Activated CD8-positive, alpha-beta memory T cell treated with anti-CD3 and anti-CD28 coated beads, Interleukin-2, amount 50 U/mL, for 1 hour (primary cell): ENCODE results near the gene METTL8.
"Not testable (repeated sequence)": the region's sequence is repeated elsewhere in the genome, so short reads cannot be mapped to it uniquely, and the experiment has no call there.

Source experiments
- DNase-seq: peaks from one replicate; pipeline ENCODE4 v3.0.0-alpha.2; 2020; ENCODE audit errors: extremely low read depth

METTL8 gene

DNA sequence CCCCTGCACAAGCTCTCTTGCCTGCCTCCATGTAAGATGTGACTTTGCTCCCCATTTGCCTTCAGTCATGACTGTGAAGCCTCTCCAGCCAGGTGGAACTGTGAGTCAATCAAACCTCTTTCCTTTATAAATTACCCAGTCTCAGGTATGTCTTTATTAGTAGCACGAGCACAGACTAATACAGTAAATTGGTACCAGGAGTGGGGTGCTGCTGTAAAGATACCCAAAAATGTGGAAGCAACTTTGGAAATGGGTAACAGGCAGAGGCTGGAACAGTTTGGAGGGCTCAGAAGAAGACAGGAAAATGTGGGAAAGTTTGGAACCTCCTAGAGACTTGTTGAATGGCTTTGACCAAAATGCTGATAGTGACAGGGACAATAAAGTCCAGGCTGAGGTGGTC, 122.2 kb downstream of the METTL8 start:
- DNase-seq = not testable (repeated sequence)

DNA sequence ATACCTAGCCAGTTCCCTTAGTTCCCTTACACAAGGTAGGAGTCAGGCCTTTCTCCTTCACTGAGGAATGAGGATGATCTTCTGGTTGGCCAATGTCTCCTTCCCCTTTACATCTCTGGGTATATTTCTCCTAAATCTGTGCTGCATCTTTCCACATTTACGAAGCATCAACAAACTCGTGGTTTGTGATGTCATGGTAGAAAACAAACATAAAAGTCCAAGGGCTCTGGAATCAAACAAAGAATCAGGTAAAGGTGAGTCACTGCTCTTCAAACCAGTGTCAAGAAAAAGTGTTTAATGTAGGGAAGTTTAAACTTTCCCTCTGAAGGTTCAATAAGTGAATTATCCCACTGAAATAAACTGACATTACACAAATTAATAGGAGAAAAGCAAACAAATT, 122.9 kb downstream of the METTL8 start:
- no peak for DNase-seq

DNA sequence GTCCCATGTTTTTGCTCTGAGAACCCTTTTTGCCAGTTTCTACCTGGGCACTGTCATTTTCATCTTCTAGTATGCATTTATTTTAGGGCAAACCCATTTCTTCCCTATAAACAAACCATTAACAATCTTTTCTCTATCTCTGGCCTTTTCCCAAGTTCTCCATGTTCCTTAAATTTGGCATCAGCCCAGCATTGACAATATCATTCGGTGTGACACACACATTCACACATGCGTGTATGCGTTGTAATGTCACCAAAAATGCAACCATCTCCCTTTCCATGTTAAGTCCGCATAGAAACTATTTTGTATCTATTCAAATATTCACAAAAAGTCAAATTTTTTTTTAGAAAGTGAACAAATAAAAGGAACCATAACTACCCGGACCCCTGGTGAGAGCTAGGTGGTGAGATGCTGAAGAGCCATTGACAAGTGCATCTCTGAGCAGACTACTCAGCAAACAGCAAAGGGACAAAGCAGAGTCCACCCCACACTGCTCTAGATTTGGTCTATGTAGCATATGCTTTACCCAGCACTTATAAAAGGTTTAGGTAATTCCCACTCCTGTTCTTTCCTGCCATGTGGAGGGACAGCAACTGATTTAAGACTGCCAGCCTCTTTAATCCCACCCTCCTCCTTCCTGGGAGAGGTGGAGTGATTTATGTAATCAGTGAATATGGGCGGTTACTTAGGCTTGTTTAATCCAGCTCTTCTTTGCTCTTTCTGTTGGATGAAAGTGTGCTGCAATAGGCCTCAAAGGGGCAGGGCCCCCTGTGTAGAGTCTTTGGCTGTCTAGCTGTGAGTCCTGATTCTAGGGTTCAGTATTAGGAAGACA, 124.1 kb downstream of the METTL8 start:
- DNase-seq = no peak

DNA sequence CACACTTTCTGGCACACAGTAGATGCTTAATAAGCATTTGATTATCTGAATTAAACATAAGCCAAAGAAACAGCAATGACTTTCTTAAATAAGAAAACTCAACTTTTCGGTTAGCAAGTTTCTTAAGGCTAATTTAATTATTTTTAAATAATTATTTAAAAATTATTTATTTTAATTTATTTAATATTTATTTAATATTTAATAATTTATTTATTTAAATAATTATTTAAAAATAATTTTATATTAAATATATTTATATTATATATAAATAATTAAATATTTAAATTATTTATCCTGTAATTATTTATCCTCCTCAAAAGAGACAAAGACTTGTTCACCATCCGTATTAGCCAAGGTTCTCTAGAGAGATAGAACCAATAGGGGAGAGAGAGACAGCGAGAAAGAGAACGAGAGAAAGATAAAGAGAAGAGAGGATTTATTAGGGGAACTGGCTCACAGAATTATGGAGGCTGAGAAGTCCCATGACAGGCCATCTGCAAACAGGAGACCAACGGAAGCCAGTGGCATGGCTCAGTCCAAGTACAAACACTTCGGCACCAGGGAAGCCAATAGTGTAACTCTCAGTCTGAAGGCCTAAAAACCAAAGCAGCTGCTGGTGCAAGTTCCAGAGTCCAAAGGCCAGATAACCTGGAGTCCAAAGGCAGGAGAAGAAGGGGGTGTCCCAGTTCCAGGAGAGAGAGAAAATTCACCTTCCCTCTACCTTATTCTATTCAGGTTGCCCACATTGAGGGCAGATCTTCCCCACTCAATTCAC, 125.3 kb downstream of the METTL8 start:
- no peak for DNase-seq

GRCh38 chr2:171307560-171307959, 126.2 kb downstream of the METTL8 start:
- no peak for DNase-seq

GRCh38 chr2:171297956-171298355, 135.8 kb downstream of the METTL8 start:
- DNase-seq = no peak

- DNase-seq = no peak
Observed at GRCh38 chr2:171294608-171295007, 139.2 kb downstream of the METTL8 start.

DNA sequence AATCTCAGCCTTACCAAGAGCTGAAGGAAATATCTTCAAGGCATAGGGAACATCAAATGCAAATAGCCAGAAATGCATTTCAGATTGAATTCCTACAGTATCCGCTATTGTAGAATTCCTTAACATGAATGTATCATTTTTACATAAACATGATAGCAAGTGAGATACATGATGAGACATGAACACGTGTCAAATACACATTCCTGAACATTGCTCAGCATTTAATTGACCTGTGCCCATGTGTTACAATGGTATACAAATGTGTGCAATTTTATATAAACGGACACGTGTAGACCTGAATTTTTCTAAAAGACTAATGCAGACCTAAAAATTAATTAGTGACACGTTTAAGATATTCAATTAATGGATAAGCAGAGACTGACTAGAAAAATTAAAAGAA, 140.1 kb downstream of the METTL8 start:
- DNase-seq = no peak

- no peak for DNase-seq
Observed at GRCh38 chr2:171289991-171290390, 143.8 kb downstream of the METTL8 start.

GRCh38 chr2:171289316-171289715, 144.5 kb downstream of the METTL8 start:
- no peak for DNase-seq

DNA sequence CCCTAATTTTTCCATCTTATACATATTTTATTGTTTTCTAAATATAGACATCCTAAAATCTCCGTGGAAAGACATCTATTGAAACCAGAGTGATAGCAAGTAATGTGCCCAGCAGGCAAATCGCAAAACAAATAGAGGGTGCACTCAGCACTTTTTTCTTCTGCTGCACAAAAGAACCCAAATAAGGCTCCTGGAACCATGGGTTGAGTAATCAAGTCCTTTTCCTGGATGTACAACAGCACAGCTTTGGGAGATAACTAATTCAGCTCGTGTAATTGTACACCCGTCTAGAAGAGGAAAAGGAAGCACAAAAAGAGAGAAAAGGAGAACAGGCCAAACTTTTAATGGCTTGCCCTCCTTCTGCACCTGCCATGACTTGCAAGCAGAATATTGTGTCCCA, 146.2 kb downstream of the METTL8 start:
- no peak for DNase-seq

DNA sequence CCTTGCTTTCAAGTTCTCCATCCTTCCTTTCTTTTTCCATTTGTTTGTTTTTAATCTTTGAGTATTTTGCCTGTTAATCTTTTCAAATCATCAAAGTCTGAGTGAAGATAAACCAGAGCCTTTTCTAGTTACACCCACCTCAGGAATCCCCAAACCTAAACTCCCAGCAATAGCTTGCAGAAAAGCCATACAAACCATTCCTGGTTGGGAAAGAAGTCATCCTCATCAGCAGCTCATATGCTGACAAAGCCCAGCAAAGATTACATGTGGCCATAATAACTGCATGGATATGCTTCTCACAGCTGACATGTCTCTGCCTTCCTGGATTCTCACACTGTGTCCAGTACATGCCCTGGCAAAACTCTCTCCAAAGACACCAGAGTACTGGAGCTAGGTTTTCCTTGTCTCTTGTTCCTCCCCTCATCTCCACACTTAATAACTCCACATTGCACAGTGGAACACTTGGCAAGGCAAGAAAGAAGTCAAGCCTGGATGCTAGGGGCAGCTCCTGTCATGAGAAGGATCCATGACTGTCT, 146.7 kb downstream of the METTL8 start:
- no peak for DNase-seq

GRCh38 chr2:171281110-171281509, 152.7 kb downstream of the METTL8 start:
- DNase-seq = no peak

DNA sequence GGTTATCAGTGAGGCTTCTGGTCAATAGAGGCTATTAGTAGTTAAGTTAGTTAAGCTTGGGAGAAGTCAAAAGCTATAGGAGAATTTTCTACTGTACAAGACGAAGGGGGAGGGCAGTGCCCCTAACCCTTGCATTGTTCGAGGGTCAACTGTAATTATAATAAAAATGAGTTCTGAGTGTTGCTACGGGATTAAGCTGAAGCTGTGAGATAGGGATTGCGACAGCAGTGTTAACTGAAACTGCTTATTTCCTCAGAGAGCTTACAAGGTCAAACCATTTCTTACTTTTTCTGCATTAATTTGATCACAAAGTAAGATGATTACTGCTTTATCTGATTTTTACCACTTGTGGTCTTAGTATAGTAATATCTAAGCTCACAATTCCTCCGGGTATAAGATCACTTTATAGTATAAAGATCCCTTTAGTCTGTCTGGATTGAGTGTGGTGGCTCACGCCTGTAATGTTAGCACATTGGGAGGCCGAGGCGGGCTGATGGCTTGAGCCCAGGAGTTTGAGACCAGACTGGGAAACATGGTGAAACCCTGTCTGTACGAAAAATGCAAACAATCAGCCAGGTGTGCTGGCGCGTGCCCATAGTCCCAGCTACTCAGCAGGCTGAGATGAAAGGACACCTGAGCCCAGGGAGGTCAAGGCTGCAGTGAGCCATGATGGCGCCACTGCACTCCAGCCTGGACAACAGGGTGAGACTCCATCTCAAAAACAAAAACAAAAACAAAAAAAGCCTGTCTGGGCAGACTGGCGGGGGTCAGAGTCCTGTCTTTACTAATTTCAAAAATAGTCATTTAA, 153.6 kb downstream of the METTL8 start:
- DNase-seq = no peak

GRCh38 chr2:171274757-171275156, 159.0 kb downstream of the METTL8 start:
- DNase-seq = no peak

DNA sequence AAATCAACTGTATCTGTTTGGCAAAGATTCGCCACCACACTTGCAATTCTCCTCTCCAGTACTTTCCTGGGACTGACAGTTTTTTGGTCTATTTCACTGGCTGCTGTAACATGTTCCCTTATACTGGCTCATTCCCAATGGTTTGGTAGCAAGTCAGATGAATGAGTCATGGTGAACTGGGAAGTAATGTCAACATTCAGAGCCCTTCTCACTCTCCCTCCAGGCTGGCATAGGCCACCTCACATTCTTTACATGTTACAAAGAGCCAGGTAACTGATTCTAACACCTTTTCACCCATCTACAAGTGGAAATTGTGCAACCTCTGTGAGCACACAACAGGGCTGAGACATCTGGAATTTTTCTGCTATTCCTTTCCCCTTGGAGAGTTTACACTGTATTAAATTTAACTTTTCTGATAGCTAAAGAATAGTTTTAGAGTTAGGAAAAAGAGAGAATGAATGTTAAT, 161.8 kb downstream of the METTL8 start:
- DNase-seq = no peak

DNA sequence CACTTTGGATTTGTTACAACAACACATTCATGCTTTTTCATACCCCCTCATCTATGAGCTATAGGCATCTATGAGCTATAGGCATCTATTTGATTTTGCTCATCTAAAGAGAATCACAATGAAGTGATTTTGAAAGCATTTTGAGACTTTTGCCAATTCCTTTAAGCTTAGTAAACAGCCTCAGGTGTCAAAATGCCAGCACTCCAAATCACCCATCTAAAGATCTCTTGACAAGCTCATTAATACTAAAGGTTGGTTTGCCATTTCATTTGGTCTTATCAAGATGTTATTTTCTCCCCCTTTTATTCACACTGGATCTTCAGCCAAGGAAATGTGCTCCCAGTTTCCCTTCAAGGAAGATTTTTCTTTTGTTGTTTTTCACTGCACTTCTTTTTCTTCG, 162.4 kb downstream of the METTL8 start:
- DNase-seq = no peak

DNA sequence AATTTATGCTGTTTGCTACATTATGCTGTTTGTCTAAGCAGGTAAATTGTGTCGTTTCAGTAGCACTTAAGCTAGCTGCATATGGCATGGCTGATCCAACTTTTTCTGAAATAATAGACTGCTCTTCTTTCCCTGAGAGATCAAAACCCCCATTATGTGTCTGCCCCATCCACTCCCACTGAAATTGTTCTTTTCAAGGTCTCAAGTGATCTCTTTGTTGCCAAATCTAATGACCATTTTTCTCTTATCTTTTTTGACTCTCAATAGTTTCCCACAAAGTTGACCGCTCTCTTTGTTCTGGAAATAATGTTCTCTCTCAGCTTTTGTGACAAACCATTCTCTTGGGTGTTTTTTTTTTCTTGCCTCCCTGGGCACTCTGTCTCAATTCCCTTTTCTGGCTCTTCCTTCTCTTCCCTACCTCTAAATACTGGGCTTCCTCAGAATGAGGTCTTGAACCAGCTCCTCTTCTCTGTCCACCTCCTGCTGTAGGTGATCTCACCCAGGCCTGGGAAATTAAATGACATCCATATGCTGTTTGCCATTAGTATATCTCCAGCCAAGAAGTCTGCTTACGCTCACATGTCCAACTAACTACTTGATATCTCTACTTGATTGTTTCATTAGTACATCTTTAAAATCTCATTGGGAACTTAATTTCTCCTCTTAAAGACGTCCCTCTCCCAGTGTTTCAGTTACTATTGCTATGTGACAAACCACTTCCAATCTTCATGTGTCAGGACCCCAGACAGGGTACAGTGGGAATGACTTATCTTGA, 165.7 kb downstream of the METTL8 start:
- no peak for DNase-seq
